Common myeloid progenitor, CD34-positive (primary cell): ENCODE measurements around the gene GAP43.

Source experiments
- CTCF ChIA-PET: fragments of 350-600 bp; sonication (Branson Sonifier 250); formaldehyde crosslinking; loops from one replicate; lab custom pipeline; 2021; ENCODE audit warnings: antibody characterized with exemption; lab: Charles Lee
- POLR2A ChIA-PET: fragments of 350-600 bp; sonication (Branson Sonifier 250); formaldehyde crosslinking; loops from one replicate; lab custom pipeline; 2021; ENCODE audit warnings: antibody characterized with exemption; lab: Charles Lee
- DNase-seq, 3 donors: peaks; one replicate each; pipeline versions ENCODE4 v3.0.0 to v3.0.0-alpha.2; 2013
- H3K27ac ChIP-seq, 2 experiments: 1 replicate in 1 of 2; 2 replicates in 1 of 2; pipeline ENCODE4 v1.7.0; 2013; ENCODE audit warnings: inconsistent platforms in 2 of 2, low read length in 2 of 2, mild to moderate bottlenecking in 2 of 2, low read depth in 1 of 2, moderate library complexity in 1 of 2; ENCODE audit not compliant: severe bottlenecking in 2 of 2, insufficient read depth in 1 of 2, poor library complexity in 1 of 2
- H3K27me3 ChIP-seq, 5 experiments: replicated peaks in 2 of 5; 1 replicate in 3 of 5; 2 replicates in 2 of 5; pipeline versions ENCODE4 v1.6.1 to v1.7.0; 2013; ENCODE audit warnings: low read length in 4 of 5, mild to moderate bottlenecking in 2 of 5, moderate library complexity in 2 of 5, inconsistent platforms in 1 of 5; ENCODE audit not compliant: insufficient read depth in 5 of 5, control insufficient read depth in 4 of 5
- H3K36me3 ChIP-seq, 4 experiments: 1 replicate in 2 of 4; 2 replicates in 2 of 4; pipeline versions ENCODE4 v1.6.1 to v1.7.0; 2013; ENCODE audit warnings: low read length in 3 of 4, control low read depth in 1 of 4, mild to moderate bottlenecking in 1 of 4; ENCODE audit not compliant: control insufficient read depth in 4 of 4, insufficient read depth in 4 of 4
- H3K4me1 ChIP-seq, 4 experiments: 1 replicate in 3 of 4; 2 replicates in 1 of 4; pipeline versions ENCODE4 v1.6.1 to v1.7.1; 2013; ENCODE audit warnings: low read length in 3 of 4, mild to moderate bottlenecking in 3 of 4, control low read depth in 1 of 4, inconsistent platforms in 1 of 4, moderate library complexity in 1 of 4; ENCODE audit not compliant: control insufficient read depth in 4 of 4, insufficient read depth in 4 of 4; ENCODE audit errors: control extremely low read depth in 1 of 4
- H3K4me3 ChIP-seq, 7 experiments: 1 replicate in 4 of 7; 2 replicates in 3 of 7; pipeline versions ENCODE4 v1.5.1 to v1.7.0; 2013; ENCODE audit warnings: mild to moderate bottlenecking in 7 of 7, low read length in 6 of 7, moderate library complexity in 6 of 7, inconsistent platforms in 2 of 7, low read depth in 2 of 7, control low read depth in 1 of 7; ENCODE audit not compliant: insufficient read depth in 4 of 7, control insufficient read depth in 1 of 7; ENCODE audit errors: extremely low read depth in 1 of 7
- H3K9me3 ChIP-seq, 5 experiments: 1 replicate in 4 of 5; 2 replicates in 1 of 5; pipeline versions ENCODE4 v1.6.1 to v1.7.1; 2013; ENCODE audit warnings: low read length in 4 of 5, mild to moderate bottlenecking in 2 of 5, inconsistent platforms in 1 of 5, low read depth in 1 of 5, moderate library complexity in 1 of 5; ENCODE audit not compliant: control insufficient read depth in 4 of 5, insufficient read depth in 2 of 5; ENCODE audit errors: control extremely low read depth in 1 of 5
- WGBS: methylation state at CpG from one replicate; pipeline ENCODE4 v1.1.5; 2013; ENCODE audit not compliant: insufficient coverage; 5-methylcytosine and 5-hydroxymethylcytosine counted together

GAP43 gene

GRCh38 chr3:115712871-115713270 is 89.6 kb downstream of the GAP43 start:
- Histone ChIP-seq H3K36me3 (no peaks in the 10 kb centered on the region), H3K27ac (no peak overlapping the region), H3K9me3 (no peaks in the 10 kb centered on the region), H3K4me3 (no peak overlapping the region), H3K4me1 (no peaks in the 10 kb centered on the region), H3K27me3 (peaks cover 0 to 14% (median 4%) of the 10 kb centered on the region in 5 experiments)
- POLR2A ChIA-PET = no interaction called here
- CTCF ChIA-PET = no interaction called here
- WGBS = 0% methylated on average over 1 of the region's 1 CpG
- DNase-seq = no peak

- no peak for DNase-seq
- no peak overlapping the region for H3K4me3 ChIP-seq
- H3K27me3 ChIP-seq = peaks cover 0 to 10% (median 4%) of the 10 kb centered on the region in 5 experiments
- POLR2A ChIA-PET = no interaction called here
- CTCF ChIA-PET = interaction anchor here (1.1 kb wide), 1 partner anchor 58 kb away, joined by 3 read pairs; no protein-coding TSS in a partner anchor
- no peaks in the 10 kb centered on the region for H3K36me3 ChIP-seq
- H3K9me3 ChIP-seq = no peaks in the 10 kb centered on the region
- H3K27ac ChIP-seq = no peak overlapping the region
- no peaks in the 10 kb centered on the region for H3K4me1 ChIP-seq
- WGBS = 96% methylated on average over 5 of the region's 5 CpGs
Measured at GRCh38 chr3:115713284-115713683, 90.0 kb downstream of the GAP43 start.

GRCh38 chr3:115715241-115715745 is 92.0 kb downstream of the GAP43 start:
- Histone ChIP-seq H3K27me3 (peaks cover 0 to 10% (median 0%) of the 10 kb centered on the region in 5 experiments), H3K27ac (no peak overlapping the region), H3K4me3 (no peak overlapping the region), H3K36me3 (no peaks in the 10 kb centered on the region), H3K4me1 (no peaks in the 10 kb centered on the region), H3K9me3 (no peaks in the 10 kb centered on the region)
- CTCF ChIA-PET = no interaction called here
- WGBS = 92% methylated on average over 3 of the region's 4 CpGs
- DNase-seq = no peak
- POLR2A ChIA-PET = no interaction called here

GRCh38 chr3:115720983-115721382 is 97.7 kb downstream of the GAP43 start:
- H3K4me3 ChIP-seq = no peak overlapping the region
- no peaks in the 10 kb centered on the region for H3K9me3 ChIP-seq
- CTCF ChIA-PET = no interaction called here
- POLR2A ChIA-PET = interaction anchor here (0.6 kb wide), 1 partner anchor 30 kb away, joined by 3 read pairs; no protein-coding TSS in a partner anchor
- H3K4me1 ChIP-seq = no peaks in the 10 kb centered on the region
- H3K27me3 ChIP-seq = peaks cover 0 to 2% (median 0%) of the 10 kb centered on the region in 5 experiments
- no peak overlapping the region for H3K27ac ChIP-seq
- H3K36me3 ChIP-seq = no peaks in the 10 kb centered on the region
- 70% methylated on average over 2 of the region's 4 CpGs for WGBS
- no peak for DNase-seq

- Histone ChIP-seq H3K4me1 (no peaks in the 10 kb centered on the region), H3K36me3 (no peaks in the 10 kb centered on the region), H3K27ac (no peak overlapping the region), H3K27me3 (no peaks in the 10 kb centered on the region), H3K9me3 (no peaks in the 10 kb centered on the region), H3K4me3 (no peak overlapping the region)
- CTCF ChIA-PET = no interaction called here
- no CpG with 5 or more reads among the region's 3 CpGs for WGBS
- POLR2A ChIA-PET = no interaction called here
- no peak for DNase-seq
Measured at GRCh38 chr3:115725800-115726199, 102.5 kb downstream of the GAP43 start.

- ChIA-PET CTCF (no interaction called here), POLR2A (no interaction called here)
- H3K36me3 ChIP-seq = no peaks in the 10 kb centered on the region
- H3K9me3 ChIP-seq = no peaks in the 10 kb centered on the region
- no peaks in the 10 kb centered on the region for H3K4me1 ChIP-seq
- WGBS = no CpG with 5 or more reads among the region's 1 CpG
- H3K27me3 ChIP-seq = no peaks in the 10 kb centered on the region
- no peak overlapping the region for H3K4me3 ChIP-seq
- no peak overlapping the region for H3K27ac ChIP-seq
- no peak for DNase-seq
Measured at GRCh38 chr3:115727135-115727534, 103.8 kb downstream of the GAP43 start.

- Histone ChIP-seq H3K27ac (no peak overlapping the region), H3K4me1 (no peaks in the 10 kb centered on the region), H3K27me3 (no peaks in the 10 kb centered on the region), H3K4me3 (no peak overlapping the region), H3K36me3 (no peaks in the 10 kb centered on the region), H3K9me3 (no peaks in the 10 kb centered on the region)
- ChIA-PET CTCF (no interaction called here), POLR2A (no interaction called here)
- DNase-seq = no peak
Measured at GRCh38 chr3:115728013-115728412, 104.7 kb downstream of the GAP43 start.
